ENCODE results near the gene AMPD2.

AMPD2 gene
- 108 to 114 reads per million in 2 experiments for total RNA-seq

- peak; percentile 48 for DNase-seq (ENCODE audit: low read depth)
Observed at GRCh38 chr1:109619576-109620400, at the start of gene AMPD2, which contains the start of gene GNAT2. Gene AMPD2 (plus strand): TSS chr1:109619837. CDS start chr1:109621176, 1,339 bp downstream. Gene GNAT2 (minus strand): TSS chr1:109619616. CDS start chr1:109612870, 6,746 bp downstream.

- no peak for DNase-seq (ENCODE audit: low read depth)
Observed at GRCh38 chr1:109570414-109570813, 49.2 kb upstream of the AMPD2 start.

- no peak for DNase-seq (ENCODE audit: low read depth)
Observed at GRCh38 chr1:109573785-109574184, 45.9 kb upstream of the AMPD2 start.

- DNase-seq (ENCODE audit: low read depth): no peak
Observed at GRCh38 chr1:109578947-109579443, 40.6 kb upstream of the AMPD2 start.

- DNase-seq (ENCODE audit: low read depth): no peak
Observed at GRCh38 chr1:109579491-109579890, 40.1 kb upstream of the AMPD2 start.

- DNase-seq (ENCODE audit: low read depth): no peak
Observed at GRCh38 chr1:109582021-109582420, 37.6 kb upstream of the AMPD2 start.

- DNase-seq (ENCODE audit: low read depth): no peak
Observed at GRCh38 chr1:109584766-109585165, 34.9 kb upstream of the AMPD2 start.

GRCh38 chr1:109586055-109586454, 33.6 kb upstream of the AMPD2 start:
- DNase-seq (ENCODE audit: low read depth): no peak

GRCh38 chr1:109589177-109589576, 30.5 kb upstream of the AMPD2 start:
- DNase-seq (ENCODE audit: low read depth): no peak

- no peak for DNase-seq (ENCODE audit: low read depth)
Observed at GRCh38 chr1:109589679-109590078, 30.0 kb upstream of the AMPD2 start.

GRCh38 chr1:109592916-109593315, 26.7 kb upstream of the AMPD2 start:
- no peak for DNase-seq (ENCODE audit: low read depth)

- DNase-seq (ENCODE audit: low read depth): no peak
Observed at GRCh38 chr1:109595531-109595930, 24.1 kb upstream of the AMPD2 start.

GRCh38 chr1:109598156-109598555, 21.5 kb upstream of the AMPD2 start:
- DNase-seq (ENCODE audit: low read depth): no peak

- no peak for DNase-seq (ENCODE audit: low read depth)
Observed at GRCh38 chr1:109598655-109599054, 21.0 kb upstream of the AMPD2 start.

- DNase-seq (ENCODE audit: low read depth): no peak
Observed at GRCh38 chr1:109603229-109603628, 16.4 kb upstream of the AMPD2 start.

- DNase-seq (ENCODE audit: low read depth): no peak
Observed at GRCh38 chr1:109605381-109605780, 14.3 kb upstream of the AMPD2 start.

- no peak for DNase-seq (ENCODE audit: low read depth)
Observed at GRCh38 chr1:109609881-109610280, 9.8 kb upstream of the AMPD2 start.

- no peak for DNase-seq (ENCODE audit: low read depth)
Observed at GRCh38 chr1:109610609-109611307, 8.9 kb upstream of the AMPD2 start.

- DNase-seq (ENCODE audit: low read depth): no peak
Observed at GRCh38 chr1:109611308-109611990, 8.2 kb upstream of the AMPD2 start.

- DNase-seq (ENCODE audit: low read depth): no peak
Observed at GRCh38 chr1:109613361-109614147, 6.1 kb upstream of the AMPD2 start.

- no peak for DNase-seq (ENCODE audit: low read depth)
Observed at GRCh38 chr1:109615879-109616278, 3.8 kb upstream of the AMPD2 start.

- no peak for DNase-seq (ENCODE audit: low read depth)
Observed at GRCh38 chr1:109616391-109616790, 3.2 kb upstream of the AMPD2 start.

Data from T follicular helper cell (primary cell).